ENCODE results near the gene PRODH.
"Not testable (repeated sequence)": the region's sequence is repeated elsewhere in the genome, so short reads cannot be mapped to it uniquely, and the experiment has no call there.

PRODH gene

GRCh38 chr22:18952022-18952421 is 15.9 kb upstream of the PRODH start:
- DNase-seq, result no peak

- DNase-seq, result no peak
Observed at GRCh38 chr22:18950141-18950540, 14.0 kb upstream of the PRODH start.

- DNase-seq, result no peak
Observed at GRCh38 chr22:18947905-18948304, 11.8 kb upstream of the PRODH start.

GRCh38 chr22:18947105-18947504 is 11.0 kb upstream of the PRODH start:
- not testable (repeated sequence) for DNase-seq

- DNase-seq, result not testable (repeated sequence)
Observed at GRCh38 chr22:18938691-18939090, 2.6 kb upstream of the PRODH start.

- DNase-seq, result not testable (repeated sequence)
Observed at GRCh38 chr22:18934688-18935087, 1.4 kb downstream of the PRODH start.

- no peak for DNase-seq
Observed at GRCh38 chr22:18933914-18934313, 2.2 kb downstream of the PRODH start.

- DNase-seq, result no peak
Observed at GRCh38 chr22:18931905-18932652, 4.0 kb downstream of the PRODH start.

- DNase-seq, result no peak
Observed at GRCh38 chr22:18929459-18929858, 6.6 kb downstream of the PRODH start.

GRCh38 chr22:18927573-18927972 is 8.5 kb downstream of the PRODH start:
- DNase-seq, result no peak

GRCh38 chr22:18927020-18927419 is 9.1 kb downstream of the PRODH start:
- DNase-seq, result no peak

GRCh38 chr22:18925368-18926064 is 10.6 kb downstream of the PRODH start:
- no peak for DNase-seq

GRCh38 chr22:18920257-18920902 is 15.7 kb downstream of the PRODH start:
- not testable (repeated sequence) for DNase-seq

GRCh38 chr22:18917818-18918217 is 18.3 kb downstream of the PRODH start:
- DNase-seq, result not testable (repeated sequence)

- not testable (repeated sequence) for DNase-seq
Observed at GRCh38 chr22:18915550-18915949, 20.5 kb downstream of the PRODH start.

- not testable (repeated sequence) for DNase-seq
Observed at GRCh38 chr22:18914558-18914957, 21.5 kb downstream of the PRODH start.

GRCh38 chr22:18912264-18912946 is 23.7 kb downstream of the PRODH start:
- DNase-seq, result not testable (repeated sequence)

- not testable (repeated sequence) for DNase-seq
Observed at GRCh38 chr22:18911535-18911934, 24.6 kb downstream of the PRODH start.

GRCh38 chr22:18909556-18909955 is 26.5 kb downstream of the PRODH start:
- no peak for DNase-seq

- DNase-seq, result no peak
Observed at GRCh38 chr22:18906896-18907295, 29.2 kb downstream of the PRODH start.

GRCh38 chr22:18906410-18906745 is 29.7 kb downstream of the PRODH start:
- DNase-seq, result not testable (repeated sequence)

GRCh38 chr22:18905540-18906409 is 30.3 kb downstream of the PRODH start, which contains the start of gene DGCR6:
Gene DGCR6, plus strand, starts transcription at chr22:18906320. Its CDS starts 55 bp downstream, at chr22:18906375.
- DNase-seq, result no peak

Data from OCI-M1 (cell line).